PC-9 (cell line): ENCODE results near the gene UBA7. TPM values are rescaled to one million over a fixed set of nuclear protein-coding genes. Genes with fewer than 3 reads are reported as not detected.

Experiments used
- BruUV-seq: library from RNA; stranded (reverse); fragments of 400-500 nt; replicated peaks from 2 replicates; lab custom pipeline; 2021; lab: Mats Ljungman, UMichigan
- CTCF ChIA-PET: fragments of 300-600 bp; sonication (Branson Sonifier 250); formaldehyde crosslinking; loops from one replicate; lab custom pipeline; 2022; ENCODE audit warnings: antibody characterized with exemption; lab: Charles Lee
- POLR2A ChIA-PET: fragments of 300-600 bp; sonication (Branson Sonifier 250); formaldehyde crosslinking; loops from one replicate; lab custom pipeline; 2022; ENCODE audit warnings: antibody characterized with exemption; ENCODE audit not compliant: unreplicated experiment; lab: Charles Lee
- DNase-seq, 2 experiments: peaks; one replicate each; pipeline versions ENCODE4 v3.0.0 to v3.0.0-alpha.2; 2015 to 2022; ENCODE audit warnings: mixed read lengths in 1 of 2
- H2AFZ ChIP-seq: fragments of 200-600 bp; sonication (generic); 2 replicates; pipeline ENCODE4 v1.8.1; 2017; ENCODE audit warnings: antibody characterized with exemption
- H3F3A ChIP-seq: fragments of 200-600 bp; sonication (generic); 2 replicates; pipeline ENCODE4 v1.8.1; 2017; ENCODE audit warnings: antibody characterized with exemption, mild to moderate bottlenecking, low read depth; ENCODE audit not compliant: insufficient read depth
- H3K27ac ChIP-seq: fragments of 200-600 bp; sonication (generic); 2 replicates; pipeline ENCODE4 v1.6.1; 2016; ENCODE audit warnings: mixed run types
- H3K27me3 ChIP-seq: fragments of 200-600 bp; sonication (generic); 2 replicates; pipeline ENCODE4 v1.6.1; 2016; ENCODE audit warnings: low read depth, mixed run types; ENCODE audit not compliant: insufficient read depth
- H3K36me3 ChIP-seq: fragments of 200-600 bp; sonication (generic); 2 replicates; pipeline ENCODE4 v1.6.1; 2016; ENCODE audit warnings: low read depth, mixed run types
- H3K4me1 ChIP-seq: fragments of 200-600 bp; sonication (generic); replicated peaks from 2 replicates; pipeline ENCODE4 v1.6.1; 2016; ENCODE audit warnings: mixed run types; ENCODE audit not compliant: insufficient read depth
- H3K4me2 ChIP-seq: fragments of 200-600 bp; sonication (generic); 2 replicates; pipeline ENCODE4 v1.6.1; 2017; ENCODE audit warnings: mixed run types
- H3K4me3 ChIP-seq: fragments of 200-600 bp; sonication (generic); 2 replicates; pipeline ENCODE4 v1.6.1; 2016; ENCODE audit warnings: mixed run types
- H3K79me2 ChIP-seq: fragments of 200-600 bp; sonication (generic); 2 replicates; pipeline ENCODE4 v1.6.1; 2017; ENCODE audit warnings: low read depth, mixed run types
- H3K9me2 ChIP-seq: fragments of 200-600 bp; sonication (generic); 2 replicates; pipeline ENCODE4 v1.8.1; 2017; ENCODE audit warnings: mild to moderate bottlenecking; ENCODE audit not compliant: insufficient read depth
- H3K9me3 ChIP-seq: fragments of 200-600 bp; sonication (generic); 2 replicates; pipeline ENCODE4 v1.8.1; 2016; ENCODE audit warnings: low read depth; ENCODE audit not compliant: insufficient read depth
- H4K20me1 ChIP-seq: fragments of 200-600 bp; sonication (generic); 2 replicates; pipeline ENCODE4 v1.8.1; 2017; ENCODE audit not compliant: insufficient read depth
- EZH2 ChIP-seq: fragments of 200-600 bp; sonication (generic); IDR thresholded peaks from 2 replicates; pipeline ENCODE4 v1.8.0; 2017; ENCODE audit warnings: antibody characterized with exemption, low read depth
- intact Hi-C: fragments of 100-400 bp; cut with micrococcal nuclease; formaldehyde crosslinking; loops from one replicate; pipeline ENCODE4 v1.10.0; 2022; ENCODE audit not compliant: unreplicated experiment
- total RNA-seq: library from RNA; stranded (reverse); gene quantifications from 2 replicates; pipeline ENCODE4 v1.2.3, GENCODE V29; 2021
- TF ChIP-seq, protein P1 (sequence below): fragments of 200-600 bp; sonication (generic); conservative IDR thresholded peaks from 2 replicates; pipeline ENCODE4 v1.6.1; 2017; ENCODE audit warnings: mixed run types, antibody characterized with exemption, mild to moderate bottlenecking, moderate library complexity

The UBA7 gene
- total RNA-seq, 1 experiment from 2014 or later: 48.6 TPM

DNA sequence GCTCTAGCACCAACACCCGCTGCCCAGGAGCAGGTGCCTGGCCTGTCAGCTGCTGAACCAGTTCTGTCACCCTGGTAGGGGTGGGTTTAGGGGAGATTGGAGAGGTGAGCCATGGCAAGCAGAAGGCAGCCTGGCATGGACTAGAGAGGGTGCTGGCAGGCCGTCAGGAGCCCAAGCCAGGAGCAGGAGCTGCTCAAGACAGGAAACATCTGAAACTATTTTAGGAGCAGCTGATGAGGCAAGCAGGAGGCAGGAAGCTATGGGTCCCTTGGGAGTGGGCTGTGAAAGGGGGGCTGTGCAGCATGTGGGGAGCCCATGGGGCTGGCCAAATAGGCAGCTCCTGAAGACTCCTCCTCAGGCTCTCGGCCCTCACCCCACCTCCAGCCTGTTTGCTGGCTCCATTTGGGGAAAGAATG lies 8.4 kb downstream of the UBA7 start:
- Histone ChIP-seq H3K27ac (no peak overlapping the region), H3K36me3 (no peaks in the 10 kb centered on the region), H3K79me2 (no peaks in the 10 kb centered on the region), H2AFZ (no peak overlapping the region), H4K20me1 (no peaks in the 10 kb centered on the region; the same call in 1 of the 2 replicates), H3F3A (no peaks in the 10 kb centered on the region; the same call in 1 of the 2 replicates), H3K27me3 (peaks cover 9% of the 10 kb centered on the region), H3K9me3 (no peaks in the 10 kb centered on the region), H3K9me2 (no peaks in the 10 kb centered on the region), H3K4me1 (no peaks in the 10 kb centered on the region), H3K4me2 (no peak overlapping the region), H3K4me3 (no peak overlapping the region)
- intact Hi-C loops: no loop called here
- TF ChIP-seq, protein P1, sequence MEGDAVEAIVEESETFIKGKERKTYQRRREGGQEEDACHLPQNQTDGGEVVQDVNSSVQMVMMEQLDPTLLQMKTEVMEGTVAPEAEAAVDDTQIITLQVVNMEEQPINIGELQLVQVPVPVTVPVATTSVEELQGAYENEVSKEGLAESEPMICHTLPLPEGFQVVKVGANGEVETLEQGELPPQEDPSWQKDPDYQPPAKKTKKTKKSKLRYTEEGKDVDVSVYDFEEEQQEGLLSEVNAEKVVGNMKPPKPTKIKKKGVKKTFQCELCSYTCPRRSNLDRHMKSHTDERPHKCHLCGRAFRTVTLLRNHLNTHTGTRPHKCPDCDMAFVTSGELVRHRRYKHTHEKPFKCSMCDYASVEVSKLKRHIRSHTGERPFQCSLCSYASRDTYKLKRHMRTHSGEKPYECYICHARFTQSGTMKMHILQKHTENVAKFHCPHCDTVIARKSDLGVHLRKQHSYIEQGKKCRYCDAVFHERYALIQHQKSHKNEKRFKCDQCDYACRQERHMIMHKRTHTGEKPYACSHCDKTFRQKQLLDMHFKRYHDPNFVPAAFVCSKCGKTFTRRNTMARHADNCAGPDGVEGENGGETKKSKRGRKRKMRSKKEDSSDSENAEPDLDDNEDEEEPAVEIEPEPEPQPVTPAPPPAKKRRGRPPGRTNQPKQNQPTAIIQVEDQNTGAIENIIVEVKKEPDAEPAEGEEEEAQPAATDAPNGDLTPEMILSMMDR: no peak
- TF ChIP-seq EZH2: no peak
- POLR2A ChIA-PET: interaction anchor here (1.5 kb wide), 1 partner anchor 95 kb away, joined by 13 read pairs; no protein-coding TSS in a partner anchor
- CTCF ChIA-PET: interaction anchor here (0.9 kb wide), 1 partner anchor 34 kb away, joined by 3 read pairs; no protein-coding TSS in a partner anchor
- no TSS peak for BruUV-seq
- DNase-seq: no peak

DNA sequence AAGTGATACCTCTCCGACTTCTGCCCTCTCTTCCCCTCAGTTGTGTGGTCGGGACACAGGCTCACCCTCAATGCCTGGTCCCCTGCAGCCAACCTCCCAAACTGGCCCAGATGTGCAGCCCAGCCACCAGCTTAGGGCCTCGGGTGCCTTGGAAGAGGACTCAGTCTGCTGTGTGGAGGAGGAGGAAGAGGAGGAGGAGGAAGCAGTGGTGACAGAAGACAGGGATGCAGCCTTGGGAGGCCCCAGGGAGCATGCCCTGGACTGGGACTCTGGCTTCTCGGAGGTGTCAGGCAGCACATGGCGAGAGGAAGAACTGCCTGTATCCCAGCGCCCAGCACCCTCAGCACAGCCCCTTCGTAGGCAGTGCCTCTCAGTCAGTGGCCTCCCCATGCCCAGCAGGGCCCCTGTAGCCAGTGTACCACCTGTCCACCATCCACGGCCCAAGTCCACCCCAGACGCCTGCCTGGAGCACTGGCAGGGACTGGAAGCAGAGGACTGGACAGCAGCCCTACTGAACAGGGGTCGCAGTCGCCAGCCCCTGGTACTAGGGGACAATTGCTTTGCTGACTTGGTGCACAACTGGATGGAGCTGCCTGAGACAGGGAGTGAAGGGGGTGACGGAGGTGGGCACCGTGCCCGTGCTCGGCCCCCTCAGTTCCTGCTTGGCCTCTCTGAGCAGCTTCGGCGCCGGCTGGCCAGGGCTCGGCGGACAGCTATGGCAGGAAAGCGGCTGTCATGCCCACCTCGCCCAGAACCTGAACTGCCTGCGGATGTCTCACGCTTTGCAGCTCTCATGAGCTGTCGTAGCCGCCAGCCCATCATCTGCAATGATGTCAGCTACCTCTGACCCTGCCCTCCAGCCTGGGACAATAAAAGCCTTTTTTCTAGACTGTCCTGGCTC lies 9.4 kb downstream of the UBA7 start:
- Histone ChIP-seq H3K4me3 (no peak overlapping the region), H3K4me1 (peaks cover 8% of the 10 kb centered on the region; the same call in 1 of the 2 replicates), H3K9me3 (no peaks in the 10 kb centered on the region), H3F3A (no peaks in the 10 kb centered on the region; the same call in 1 of the 2 replicates), H3K27ac (no peak overlapping the region), H2AFZ (no peak overlapping the region), H3K9me2 (no peaks in the 10 kb centered on the region), H4K20me1 (no peaks in the 10 kb centered on the region; the same call in 1 of the 2 replicates), H3K4me2 (no peak overlapping the region), H3K79me2 (no peaks in the 10 kb centered on the region), H3K27me3 (peaks cover 9% of the 10 kb centered on the region), H3K36me3 (no peaks in the 10 kb centered on the region)
- BruUV-seq: no TSS peak
- TF ChIP-seq EZH2: no peak
- TF ChIP-seq, protein P1: no peak
- ChIA-PET POLR2A (interaction anchor here (1.5 kb wide), 1 partner anchor 96 kb away, joined by 13 read pairs; no protein-coding TSS in a partner anchor), CTCF (interaction anchor here (0.9 to 1.1 kb wide), 2 partner anchors 35 to 36 kb away, joined by 3 read pairs; no protein-coding TSS in a partner anchor)
- DNase-seq: no peak
- intact Hi-C loops: loop anchor here (5.0 kb wide), 1 partner anchor 82 kb away; the partner anchor contains the start of gene GMPPB

DNA sequence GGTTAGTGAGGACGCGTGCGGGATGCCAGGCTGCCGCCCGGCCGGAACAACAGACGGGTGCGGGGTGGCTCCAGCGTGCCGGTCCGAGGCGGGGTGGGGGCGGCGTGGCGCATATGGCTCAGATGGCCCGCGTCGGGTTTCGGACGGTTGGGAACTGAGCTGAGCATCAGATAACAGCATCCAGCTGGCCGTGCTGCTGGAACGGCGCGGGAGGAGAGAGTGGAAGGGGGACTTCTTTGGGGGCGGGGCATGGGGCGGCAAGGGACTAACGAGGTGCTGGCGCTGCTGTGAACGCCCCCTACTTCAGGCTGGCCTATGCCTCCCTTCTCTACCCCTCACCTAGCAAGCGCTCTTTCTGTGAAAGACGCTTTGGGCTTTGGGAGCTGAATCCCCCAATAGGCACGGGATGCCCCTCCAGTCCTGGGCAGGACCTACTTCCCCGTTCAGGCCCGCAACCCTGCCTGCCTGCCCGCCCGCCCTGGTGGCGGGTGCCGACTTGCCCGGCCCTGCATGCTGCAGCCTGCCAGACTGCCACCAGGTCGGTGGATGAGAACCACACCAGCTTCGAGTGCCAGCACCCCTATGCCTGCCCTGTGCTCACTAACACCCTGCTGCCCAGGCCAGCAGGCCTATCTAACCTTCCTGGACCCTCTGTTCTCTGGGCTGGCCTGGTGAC lies 10.2 kb downstream of the UBA7 start:
- Histone ChIP-seq H3K79me2 (no peaks in the 10 kb centered on the region), H3F3A (no peaks in the 10 kb centered on the region; the same call in 1 of the 2 replicates), H3K4me3 (peak overlapping the region; percentile 84), H3K9me2 (no peaks in the 10 kb centered on the region), H2AFZ (peak overlapping the region; percentile 96), H3K4me1 (peaks cover 11% of the 10 kb centered on the region; the same call in 1 of the 2 replicates), H3K27ac (no peak overlapping the region), H3K4me2 (peak overlapping the region; percentile 96), H3K9me3 (no peaks in the 10 kb centered on the region), H3K27me3 (peaks cover 9% of the 10 kb centered on the region), H4K20me1 (no peaks in the 10 kb centered on the region; the same call in 1 of the 2 replicates), H3K36me3 (no peaks in the 10 kb centered on the region)
- intact Hi-C loops: loop anchor here (5.0 kb wide), 1 partner anchor 81 kb away; the partner anchor contains the start of gene GMPPB
- BruUV-seq: no TSS peak
- ChIA-PET CTCF (interaction anchor here (0.6 to 1.1 kb wide), 11 partner anchors 9 to 445 kb away, joined by 3 to 23 read pairs (median 5); partner anchors contain the start of gene BSN), POLR2A (interaction anchor here (0.5 to 0.8 kb wide), 4 partner anchors 16 to 1616 kb away, joined by 3 to 12 read pairs (median 3); partner anchors contain the start of gene CDC25A)
- DNase-seq: no peak
- no peak for TF ChIP-seq EZH2
- TF ChIP-seq, protein P1: no peak
